PC-9 (cell line): ENCODE results near the gene ZNF583.

Experiments used
- EZH2 ChIP-seq: fragments of 200-600 bp; sonication (generic); IDR thresholded peaks from 2 replicates; pipeline ENCODE4 v1.8.0; 2017; ENCODE audit warnings: antibody characterized with exemption, low read depth
- TF ChIP-seq, protein P1 (sequence below): fragments of 200-600 bp; sonication (generic); conservative IDR thresholded peaks from 2 replicates; pipeline ENCODE4 v1.6.1; 2017; ENCODE audit warnings: mixed run types, antibody characterized with exemption, mild to moderate bottlenecking, moderate library complexity

DNA sequence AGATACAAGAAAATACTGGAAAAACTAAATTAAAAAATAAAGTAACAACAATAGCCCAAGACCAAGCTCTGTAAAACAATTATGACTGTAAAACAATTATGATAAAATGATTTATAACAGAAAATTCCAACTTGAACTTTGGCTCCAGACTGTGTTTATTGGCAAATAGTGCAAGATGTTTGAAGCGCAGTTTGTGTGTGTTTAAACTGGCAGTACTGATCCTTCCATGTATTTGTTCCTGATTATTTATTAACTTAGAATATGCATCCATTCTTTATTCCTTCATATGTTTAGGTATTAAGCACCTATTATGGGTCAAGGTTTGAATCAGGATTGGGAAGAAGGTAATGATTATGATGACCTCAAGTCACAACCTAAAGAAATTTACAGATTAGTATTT lies 48.6 kb upstream of the ZNF583 start:
- TF ChIP-seq, protein P1, sequence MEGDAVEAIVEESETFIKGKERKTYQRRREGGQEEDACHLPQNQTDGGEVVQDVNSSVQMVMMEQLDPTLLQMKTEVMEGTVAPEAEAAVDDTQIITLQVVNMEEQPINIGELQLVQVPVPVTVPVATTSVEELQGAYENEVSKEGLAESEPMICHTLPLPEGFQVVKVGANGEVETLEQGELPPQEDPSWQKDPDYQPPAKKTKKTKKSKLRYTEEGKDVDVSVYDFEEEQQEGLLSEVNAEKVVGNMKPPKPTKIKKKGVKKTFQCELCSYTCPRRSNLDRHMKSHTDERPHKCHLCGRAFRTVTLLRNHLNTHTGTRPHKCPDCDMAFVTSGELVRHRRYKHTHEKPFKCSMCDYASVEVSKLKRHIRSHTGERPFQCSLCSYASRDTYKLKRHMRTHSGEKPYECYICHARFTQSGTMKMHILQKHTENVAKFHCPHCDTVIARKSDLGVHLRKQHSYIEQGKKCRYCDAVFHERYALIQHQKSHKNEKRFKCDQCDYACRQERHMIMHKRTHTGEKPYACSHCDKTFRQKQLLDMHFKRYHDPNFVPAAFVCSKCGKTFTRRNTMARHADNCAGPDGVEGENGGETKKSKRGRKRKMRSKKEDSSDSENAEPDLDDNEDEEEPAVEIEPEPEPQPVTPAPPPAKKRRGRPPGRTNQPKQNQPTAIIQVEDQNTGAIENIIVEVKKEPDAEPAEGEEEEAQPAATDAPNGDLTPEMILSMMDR, result no peak
- TF ChIP-seq EZH2, result no peak
